ENCODE data around the gene MARCKSL1.

DNA sequence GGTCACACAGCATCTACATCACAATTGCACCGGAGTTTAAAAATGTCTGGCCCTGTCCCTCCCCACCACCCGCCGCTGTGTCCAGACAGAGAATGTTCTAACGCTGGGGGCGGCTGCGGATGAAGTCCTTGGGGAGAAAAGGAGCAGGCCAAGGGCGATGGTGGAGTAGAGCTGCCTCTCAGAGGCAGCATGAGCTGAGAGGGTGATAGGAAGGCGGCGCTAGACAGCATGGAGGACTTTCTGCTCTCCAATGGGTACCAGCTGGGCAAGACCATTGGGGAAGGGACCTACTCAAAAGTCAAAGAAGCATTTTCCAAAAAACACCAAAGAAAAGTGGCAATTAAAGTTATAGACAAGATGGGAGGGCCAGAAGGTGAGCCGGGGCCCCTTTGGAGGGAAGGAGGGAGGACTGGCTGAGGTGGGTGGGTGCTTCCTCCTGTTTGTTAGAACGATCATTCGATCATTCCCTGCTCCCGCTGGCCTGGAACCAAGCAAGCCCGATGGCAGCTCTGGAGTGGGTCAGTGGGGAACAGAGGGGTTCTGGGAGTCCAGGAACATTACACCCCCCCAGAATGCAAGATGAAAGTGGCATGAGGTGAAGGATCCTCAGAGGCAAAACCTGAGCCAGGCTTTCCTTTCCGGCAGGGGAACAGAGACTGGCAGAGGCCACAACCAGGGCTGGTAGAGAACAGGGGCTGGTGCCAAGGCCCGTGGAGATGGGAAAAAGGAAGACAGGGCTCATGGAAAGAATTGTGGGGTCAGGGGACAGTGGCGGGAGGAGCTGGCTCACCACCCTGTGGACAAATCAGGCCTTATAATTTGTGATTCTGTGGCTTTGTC is 26.7 kb upstream of the MARCKSL1 start, which contains the start of the genes FAM229A and TSSK3:
- TF ChIP-seq POLR2A (IDR thresholded peaks at IDR 0.05; ENCODE audit: low read depth, low read length) (no peak), POLR2AphosphoS5 (IDR thresholded peaks at IDR 0.05; ENCODE audit: low read depth, low read length) (no peak), PAX5 (IDR thresholded peaks at IDR 0.05; ENCODE audit: insufficient read depth, low read length, severe bottlenecking) (no peak)

Measured in GM12891 (cell line).